22Rv1 (cell line): ENCODE results near the gene PCBP1.

Experiments used
- ZFX ChIP-seq: fragments of 450-650 bp; IDR thresholded peaks from 2 replicates; pipeline ENCODE4 v1.6.1; 2017; ENCODE audit warnings: antibody characterized with exemption, borderline replicate concordance
- TF ChIP-seq, protein P1 (sequence below): fragments of 450-650 bp; IDR thresholded peaks from 2 replicates; pipeline ENCODE4 v1.5.1; 2017; ENCODE audit warnings: mild to moderate bottlenecking

DNA sequence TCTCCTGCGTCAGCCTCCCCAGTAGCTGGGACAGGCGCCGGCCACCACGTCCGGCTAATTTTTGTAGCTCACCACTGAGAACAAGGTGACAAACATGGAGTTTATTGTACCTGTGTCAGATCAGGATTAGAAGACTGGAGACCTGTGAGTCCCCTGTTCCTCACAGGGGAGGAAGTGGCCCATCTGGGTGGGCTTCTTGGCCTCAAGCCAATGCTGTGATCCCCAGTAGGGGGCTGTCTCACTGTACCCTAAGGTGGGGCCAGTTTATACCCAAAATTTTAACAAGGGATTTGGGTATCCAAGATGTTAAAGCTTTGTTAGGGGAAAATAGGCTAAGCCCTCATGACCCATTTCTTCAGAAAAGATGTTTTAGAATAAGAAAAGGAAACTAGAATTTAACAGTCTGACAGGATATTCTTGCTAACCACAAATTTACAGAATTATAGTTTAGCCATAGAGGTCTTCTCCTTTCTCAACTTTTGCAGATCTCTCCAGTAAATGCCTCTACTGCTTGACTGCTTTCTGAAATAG lies 16.3 kb downstream of the PCBP1 start:
- TF ChIP-seq, protein P1, sequence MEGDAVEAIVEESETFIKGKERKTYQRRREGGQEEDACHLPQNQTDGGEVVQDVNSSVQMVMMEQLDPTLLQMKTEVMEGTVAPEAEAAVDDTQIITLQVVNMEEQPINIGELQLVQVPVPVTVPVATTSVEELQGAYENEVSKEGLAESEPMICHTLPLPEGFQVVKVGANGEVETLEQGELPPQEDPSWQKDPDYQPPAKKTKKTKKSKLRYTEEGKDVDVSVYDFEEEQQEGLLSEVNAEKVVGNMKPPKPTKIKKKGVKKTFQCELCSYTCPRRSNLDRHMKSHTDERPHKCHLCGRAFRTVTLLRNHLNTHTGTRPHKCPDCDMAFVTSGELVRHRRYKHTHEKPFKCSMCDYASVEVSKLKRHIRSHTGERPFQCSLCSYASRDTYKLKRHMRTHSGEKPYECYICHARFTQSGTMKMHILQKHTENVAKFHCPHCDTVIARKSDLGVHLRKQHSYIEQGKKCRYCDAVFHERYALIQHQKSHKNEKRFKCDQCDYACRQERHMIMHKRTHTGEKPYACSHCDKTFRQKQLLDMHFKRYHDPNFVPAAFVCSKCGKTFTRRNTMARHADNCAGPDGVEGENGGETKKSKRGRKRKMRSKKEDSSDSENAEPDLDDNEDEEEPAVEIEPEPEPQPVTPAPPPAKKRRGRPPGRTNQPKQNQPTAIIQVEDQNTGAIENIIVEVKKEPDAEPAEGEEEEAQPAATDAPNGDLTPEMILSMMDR, result no peak
- TF ChIP-seq ZFX, result no peak
